Coronary artery (tissue), 2 donors: ENCODE measurements around the gene VCX3B.
"Not testable (repeated sequence)": the region's sequence is repeated elsewhere in the genome, so short reads cannot be mapped to it uniquely, and the experiment has no call there.

Experiments used
- DNase-seq: peaks from one replicate; pipeline ENCODE4 v3.0.0-alpha.2; 2017; ENCODE audit warnings: low spot score
- H3K27ac ChIP-seq, 2 donors: fragments of 200-600 bp; sonication (generic); one replicate each; pipeline ENCODE4 v1.5.1; 2016 to 2019
- H3K4me3 ChIP-seq: fragments of 200-600 bp; sonication (generic); 2 replicates; pipeline ENCODE4 v1.5.1; 2016; ENCODE audit warnings: mild to moderate bottlenecking, moderate library complexity
- CTCF ChIP-seq: fragments of 200-600 bp; sonication (generic); IDR thresholded peaks from one replicate; pipeline ENCODE4 v1.5.1; 2019; ENCODE audit warnings: antibody characterized with exemption

VCX3B gene

GRCh38 chrX:8447368-8447767 lies 17.3 kb upstream of the VCX3B start:
- TF ChIP-seq CTCF, result no peak
- no peak overlapping the region for H3K27ac ChIP-seq
- H3K4me3 ChIP-seq, result no peak overlapping the region
- no peak for DNase-seq

DNA sequence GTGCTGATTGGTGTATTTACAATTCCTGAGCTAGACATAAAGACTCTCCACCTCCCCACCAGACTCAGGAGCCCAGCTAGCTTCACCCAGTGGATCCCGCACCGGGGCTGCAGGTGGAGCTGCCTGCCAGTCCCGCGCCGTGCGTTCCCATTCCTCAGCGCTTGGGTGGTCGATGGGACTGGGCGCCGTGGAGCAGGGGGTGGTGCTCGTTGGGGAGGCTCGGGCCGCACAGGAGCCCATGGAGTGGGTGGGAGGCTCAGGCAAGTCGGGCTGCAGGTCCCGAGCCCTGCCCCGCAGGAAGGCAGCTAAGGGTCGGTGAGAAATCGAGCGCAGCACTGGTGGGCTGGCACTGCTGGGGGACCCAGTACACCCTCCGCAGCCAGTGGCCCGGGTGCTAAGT lies 12.3 kb upstream of the VCX3B start:
- H3K4me3 ChIP-seq, DNase-seq: not testable (repeated sequence)
- H3K27ac ChIP-seq, result peak overlapping the region in 1 of 2 donors; percentile 71

GRCh38 chrX:8453611-8454010 lies 11.0 kb upstream of the VCX3B start:
- no peak overlapping the region for H3K4me3 ChIP-seq
- TF ChIP-seq CTCF, result no peak
- H3K27ac ChIP-seq, result no peak overlapping the region
- no peak for DNase-seq

DNA sequence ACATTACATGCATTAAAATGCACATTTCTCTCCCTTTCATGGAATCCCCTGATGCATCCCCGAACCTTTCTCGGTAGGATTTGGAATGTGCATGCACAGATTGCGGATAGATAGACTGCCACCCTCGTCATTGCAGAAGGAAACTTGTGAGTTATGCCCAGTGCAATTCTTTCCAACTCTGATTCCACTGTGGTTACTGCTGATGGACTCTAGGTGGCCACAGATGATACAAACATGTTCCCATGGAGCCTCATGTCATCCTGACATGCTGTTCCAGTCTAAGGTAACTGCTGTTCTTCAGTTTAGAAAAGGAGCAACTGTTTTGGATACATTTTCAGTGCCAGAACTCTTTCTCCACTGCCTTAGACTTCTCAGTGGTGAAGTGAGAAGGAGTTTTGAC lies 9.1 kb upstream of the VCX3B start:
- Histone ChIP-seq H3K4me3 (no peak overlapping the region), H3K27ac (no peak overlapping the region)
- DNase-seq, result no peak
- TF ChIP-seq CTCF, result no peak

DNA sequence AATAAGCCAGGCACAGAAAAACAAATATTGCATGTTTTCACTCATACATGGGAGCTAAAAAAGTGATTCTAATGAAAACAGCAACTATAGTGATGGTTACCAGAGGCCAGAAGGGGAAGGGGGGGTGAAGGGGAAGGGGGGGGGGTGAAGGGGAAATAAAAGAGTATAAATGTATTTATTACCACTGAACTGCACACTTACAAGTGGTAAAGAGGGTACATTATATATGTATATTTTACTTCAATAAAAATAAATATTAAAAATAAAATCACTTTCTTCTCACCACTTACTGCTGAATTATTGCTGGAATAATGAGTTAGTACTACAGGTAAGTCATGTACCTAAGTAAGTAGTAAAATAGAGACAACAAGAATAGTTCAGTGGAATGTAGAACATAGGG lies 2.1 kb upstream of the VCX3B start:
- Histone ChIP-seq H3K27ac (no peak overlapping the region), H3K4me3 (no peak overlapping the region)
- DNase-seq, result no peak
- TF ChIP-seq CTCF, result no peak

DNA sequence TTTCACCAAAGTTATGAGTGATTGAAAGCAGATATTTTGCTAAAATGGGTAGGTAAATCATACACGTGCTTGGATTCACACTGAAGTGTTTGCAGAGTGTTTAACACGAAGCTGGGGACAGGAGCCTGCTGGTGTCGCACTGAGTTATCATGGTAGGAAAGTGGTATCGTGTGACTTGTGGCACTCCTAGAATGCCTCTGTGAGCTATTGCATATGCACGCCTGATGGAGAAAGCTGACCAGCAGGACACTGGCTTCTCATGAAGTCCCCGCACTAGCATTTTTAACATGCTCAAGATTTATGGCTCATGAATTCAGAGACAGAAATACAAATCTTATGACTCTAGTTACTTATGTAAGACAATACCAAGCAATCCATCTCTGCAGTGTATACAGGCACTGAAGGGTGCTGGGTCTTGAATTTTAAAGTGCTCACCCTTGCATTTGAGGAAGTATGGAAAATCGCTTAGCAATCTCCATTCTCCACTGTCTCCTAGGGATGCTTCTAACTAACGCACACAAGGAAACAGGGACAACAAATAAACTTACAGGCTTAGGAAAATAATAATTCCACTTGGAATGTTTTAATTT lies 19.8 kb downstream of the VCX3B start:
- no peak for DNase-seq
- no peak for TF ChIP-seq CTCF
- no peak overlapping the region for H3K27ac ChIP-seq
- no peak overlapping the region for H3K4me3 ChIP-seq

- not testable (repeated sequence) for H3K4me3 ChIP-seq, DNase-seq, H3K27ac ChIP-seq
Measured at GRCh38 chrX:8495036-8495435, 30.4 kb downstream of the VCX3B start.

DNA sequence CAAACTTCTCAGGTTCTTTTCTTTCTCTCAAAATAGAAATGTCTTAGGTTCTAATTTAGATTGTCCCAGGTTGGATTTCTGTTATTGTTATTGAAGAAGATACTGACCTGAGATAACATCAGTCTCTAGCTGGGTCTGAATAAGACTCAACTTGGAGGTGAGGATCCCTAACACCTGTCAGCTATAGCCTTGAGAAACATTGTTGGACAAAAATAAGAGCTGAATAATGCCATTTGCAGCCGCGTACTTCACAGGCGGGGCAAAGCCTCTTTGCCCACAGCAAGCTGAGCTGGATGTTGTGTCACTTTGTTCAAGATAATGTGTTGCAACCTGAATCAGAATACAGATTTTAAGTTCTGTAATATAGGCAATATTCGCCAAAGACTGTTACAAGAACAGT lies 35.6 kb downstream of the VCX3B start:
- H3K4me3 ChIP-seq, result no peak overlapping the region
- no peak overlapping the region for H3K27ac ChIP-seq
- DNase-seq, result no peak
- no peak for TF ChIP-seq CTCF

- not testable (repeated sequence) for H3K4me3 ChIP-seq, H3K27ac ChIP-seq, DNase-seq
Measured at GRCh38 chrX:8502101-8502500, 37.5 kb downstream of the VCX3B start.
